ENCODE measurements around the gene GPNMB.
"Not testable (repeated sequence)": the region's sequence is repeated elsewhere in the genome, so short reads cannot be mapped to it uniquely, and the experiment has no call there.

GPNMB gene

DNA sequence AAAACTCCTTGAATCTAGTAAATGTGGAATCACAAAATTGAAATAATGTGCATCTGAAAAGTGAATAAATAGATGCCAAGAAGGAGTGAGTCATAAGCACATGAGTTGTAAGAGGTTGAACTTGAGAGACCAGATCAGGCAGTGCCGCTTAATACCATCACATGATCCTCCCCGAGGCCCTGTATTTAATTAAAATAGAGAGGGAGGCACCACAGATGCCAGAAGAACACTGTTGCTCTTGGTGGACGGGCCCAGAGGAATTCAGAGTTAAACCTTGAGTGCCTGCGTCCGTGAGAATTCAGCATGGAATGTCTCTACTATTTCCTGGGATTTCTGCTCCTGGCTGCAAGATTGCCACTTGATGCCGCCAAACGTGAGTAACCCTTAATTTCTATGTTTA, at the start of gene GPNMB:
Gene GPNMB (plus strand): TSS at position 221 of the 400 bp plus-strand sequence. CDS start 83 bp downstream, at position 304.
- DNase-seq (ENCODE audit: low read depth in 2 of 2): no peak

DNA sequence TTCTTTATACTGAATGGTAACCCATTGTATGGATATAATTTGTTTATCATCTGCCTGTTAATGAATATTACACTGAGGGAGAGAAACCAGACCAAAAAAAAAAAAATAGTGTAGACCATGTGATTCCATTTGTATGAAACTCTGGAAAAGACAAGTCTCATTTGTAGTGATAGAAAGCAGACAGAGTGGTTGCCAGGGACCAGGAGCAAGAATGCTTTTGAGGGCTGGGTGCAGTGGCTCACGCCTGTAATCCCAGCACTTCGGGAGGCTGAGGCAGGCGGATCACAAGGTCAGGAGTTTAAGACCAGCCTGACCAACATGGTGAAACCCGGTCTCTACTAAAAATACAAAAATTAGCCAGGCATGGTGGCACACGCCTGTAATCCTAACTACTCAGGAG, 48.8 kb upstream of the GPNMB start:
- DNase-seq (ENCODE audit: low read depth in 2 of 2): not testable (repeated sequence)

DNA sequence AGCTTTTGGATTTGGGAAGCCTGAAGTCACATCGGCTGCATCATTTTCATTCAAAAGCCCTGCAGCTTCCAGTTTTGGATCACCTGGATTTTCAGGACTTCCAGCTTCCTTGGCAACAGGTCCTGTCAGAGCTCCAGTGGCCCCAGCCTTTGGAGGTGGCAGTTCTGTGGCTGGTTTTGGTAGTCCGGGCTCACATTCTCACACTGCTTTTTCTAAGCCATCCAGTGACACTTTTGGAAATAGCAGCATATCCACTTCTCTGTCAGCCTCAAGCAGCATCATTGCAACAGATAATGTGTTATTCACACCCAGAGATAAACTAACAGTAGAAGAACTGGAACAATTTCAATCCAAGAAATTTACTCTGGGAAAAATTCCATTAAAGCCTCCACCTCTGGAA, 46.2 kb upstream of the GPNMB start:
- DNase-seq (ENCODE audit: low read depth in 2 of 2): no peak

DNA sequence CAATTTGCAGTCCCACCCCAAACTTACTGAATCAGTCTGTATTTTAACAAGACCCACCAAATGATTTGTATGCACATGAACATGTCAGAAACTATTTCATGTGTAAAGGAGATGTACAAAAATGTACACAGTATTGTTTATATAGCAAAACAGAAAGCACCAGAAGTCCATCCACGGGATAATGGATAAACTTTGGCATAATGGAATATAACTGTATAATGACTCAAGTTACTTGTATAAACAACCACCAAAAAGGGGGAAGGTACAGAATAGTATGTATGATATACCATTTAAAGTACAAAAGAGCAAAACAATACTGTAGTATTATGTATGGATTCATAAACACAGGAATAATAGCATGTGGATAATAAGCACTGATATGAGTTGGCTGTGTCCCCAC, 42.3 kb upstream of the GPNMB start:
- no peak for DNase-seq (ENCODE audit: low read depth in 2 of 2)

DNA sequence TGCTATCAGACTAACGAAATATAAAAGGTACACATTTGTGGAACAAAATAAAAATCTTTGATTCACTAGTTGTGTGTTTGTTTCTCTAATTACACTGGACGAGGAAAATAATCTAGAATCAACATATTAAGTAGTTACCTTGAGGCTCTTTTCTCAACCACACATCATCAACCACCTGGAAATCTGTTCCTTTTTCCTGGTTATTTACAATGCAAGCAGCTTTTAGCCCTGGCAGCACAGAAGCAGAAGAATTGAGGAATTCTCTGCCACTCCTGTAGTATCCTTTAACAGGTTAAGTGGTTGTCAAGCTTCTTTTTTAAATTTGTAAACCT, 41.0 kb upstream of the GPNMB start:
- DNase-seq (ENCODE audit: low read depth in 2 of 2): no peak

DNA sequence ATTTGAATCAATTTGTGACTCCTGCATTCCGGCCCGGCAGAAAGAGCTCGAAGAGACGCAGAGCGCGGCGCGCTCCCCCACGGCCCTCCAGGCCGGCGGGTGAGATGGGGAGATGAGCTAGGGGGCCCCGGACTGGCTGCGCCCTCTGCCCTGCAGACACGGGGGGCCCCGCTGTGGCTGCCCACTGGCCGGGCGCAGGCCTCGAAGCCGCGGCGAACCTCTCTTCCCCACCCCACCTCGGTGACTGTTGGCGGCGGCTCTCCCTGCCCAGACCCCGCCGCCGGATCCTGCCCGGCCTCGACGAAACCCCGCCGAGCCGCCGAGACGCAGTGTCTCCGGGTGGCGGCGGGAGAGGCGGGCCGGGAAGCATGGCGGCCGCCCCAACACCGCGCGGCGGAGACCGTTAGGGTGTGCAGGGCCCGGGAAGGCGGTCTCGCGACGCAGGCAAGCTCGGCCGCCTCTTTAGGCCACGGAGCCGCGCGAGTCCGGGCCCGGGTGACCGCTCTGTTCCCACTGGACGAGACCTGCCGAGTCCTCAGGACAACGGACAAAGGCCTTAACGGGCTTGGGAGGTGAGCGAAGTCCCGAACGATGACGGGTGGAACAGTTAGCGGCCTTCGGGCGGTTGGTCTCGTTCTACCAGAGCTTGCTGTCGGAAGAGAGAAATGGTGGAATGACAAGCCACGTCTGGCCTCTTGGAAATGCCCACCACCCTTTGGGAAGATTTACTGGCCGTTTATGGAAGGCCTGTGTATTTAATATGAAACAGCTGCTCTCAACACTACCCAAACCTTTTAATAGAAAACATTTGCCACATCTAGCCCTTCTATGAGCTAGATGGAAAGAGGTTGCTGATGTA, 40.4 kb upstream of the GPNMB start:
- no peak for DNase-seq (ENCODE audit: low read depth in 2 of 2)

DNA sequence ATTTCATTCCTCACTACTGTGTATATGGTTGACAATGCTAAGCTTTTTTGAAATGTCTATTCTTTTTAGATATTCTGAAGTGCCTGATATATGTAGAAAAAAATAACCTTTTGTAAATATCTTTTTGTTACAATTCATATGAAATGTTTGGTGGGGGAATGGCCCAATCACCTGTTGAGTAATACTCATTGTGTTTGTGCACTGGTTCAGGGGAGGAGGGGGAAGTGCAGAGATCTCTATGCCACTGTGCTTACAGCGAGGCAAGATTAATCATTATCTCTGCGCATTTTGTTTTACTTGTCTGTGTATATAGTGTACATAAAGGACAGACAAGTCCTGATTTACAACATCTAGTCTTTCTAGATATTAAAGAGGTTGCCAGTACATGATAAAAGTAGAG, 39.6 kb upstream of the GPNMB start:
- no peak for DNase-seq (ENCODE audit: low read depth in 2 of 2)

DNA sequence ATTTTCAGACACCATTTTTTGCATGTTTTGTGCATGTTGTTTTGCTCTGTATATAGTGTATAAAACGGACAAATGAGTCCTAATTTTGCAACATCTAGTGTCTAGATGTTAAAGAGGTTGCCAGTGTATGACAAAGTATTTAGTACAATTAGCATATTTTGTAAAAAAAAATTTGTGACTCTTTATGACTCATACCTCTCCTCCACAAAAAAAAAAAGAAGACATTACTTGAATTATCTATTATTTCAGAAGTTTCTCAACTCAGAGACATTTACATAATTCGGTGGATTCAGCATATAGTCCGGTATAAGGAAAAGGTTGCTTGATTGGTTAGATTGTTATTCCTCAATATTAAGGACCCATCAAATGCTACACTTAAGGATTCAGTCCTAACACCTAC, 38.7 kb upstream of the GPNMB start:
- DNase-seq (ENCODE audit: low read depth in 2 of 2): no peak

DNA sequence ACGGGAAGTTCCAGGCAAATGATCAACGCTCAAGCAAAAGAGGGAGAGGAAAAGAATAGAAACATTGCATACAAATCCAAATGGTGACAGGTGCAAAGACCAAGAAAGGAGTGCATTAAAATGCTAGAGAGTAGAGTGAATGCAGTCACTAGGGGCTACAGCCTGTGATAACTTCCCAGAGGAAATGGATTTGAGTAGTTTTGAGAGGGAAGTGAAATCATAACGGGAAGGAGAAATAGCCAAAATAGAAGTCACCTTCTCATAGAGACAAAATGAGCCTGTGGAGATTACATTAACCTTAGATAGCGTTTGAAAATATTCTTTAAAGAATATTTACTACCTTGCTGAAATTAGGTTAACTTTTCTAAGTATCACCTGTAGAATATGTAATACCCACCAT, 38.3 kb upstream of the GPNMB start:
- DNase-seq (ENCODE audit: low read depth in 2 of 2): no peak

DNA sequence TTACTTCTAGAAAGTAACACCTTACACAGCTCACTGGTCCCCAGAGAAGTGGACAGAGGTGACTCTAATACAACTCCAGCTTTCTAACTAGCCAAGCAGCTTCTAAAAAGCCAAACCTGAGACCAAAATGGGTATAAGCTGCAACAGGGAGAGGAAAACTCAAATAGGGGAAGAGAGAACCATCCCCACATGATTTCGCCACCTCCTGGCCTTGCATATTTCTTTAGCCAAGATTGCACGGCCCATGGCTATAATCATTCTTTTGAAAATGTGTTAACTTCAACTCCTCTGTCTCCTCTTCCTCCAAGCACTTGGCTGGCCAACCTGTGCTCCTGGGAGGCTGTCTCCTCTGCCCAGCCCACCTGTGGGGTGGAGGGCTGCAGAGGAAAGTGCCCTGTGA, 36.1 kb upstream of the GPNMB start:
- no peak for DNase-seq (ENCODE audit: low read depth in 2 of 2)

DNA sequence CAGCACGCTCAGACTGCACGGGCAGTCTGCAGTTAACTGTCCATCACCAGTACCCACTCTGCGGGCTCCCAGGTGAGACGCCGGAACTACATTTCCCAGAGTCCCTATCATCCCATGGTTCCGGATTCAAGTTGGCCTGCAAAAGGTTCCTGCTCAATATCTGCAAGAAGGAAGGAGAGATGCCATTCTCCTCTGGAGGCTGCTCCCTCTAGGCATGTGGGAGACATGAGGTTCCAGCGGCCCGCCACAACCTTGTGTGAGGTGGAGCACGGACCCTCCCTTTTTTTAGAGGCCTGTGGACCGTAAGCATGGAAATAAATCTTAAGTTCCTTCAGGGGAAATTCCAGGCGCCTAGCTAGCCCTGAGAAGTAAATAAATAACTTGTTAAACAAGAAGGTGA, 35.0 kb upstream of the GPNMB start:
- DNase-seq (ENCODE audit: low read depth in 2 of 2): no peak

DNA sequence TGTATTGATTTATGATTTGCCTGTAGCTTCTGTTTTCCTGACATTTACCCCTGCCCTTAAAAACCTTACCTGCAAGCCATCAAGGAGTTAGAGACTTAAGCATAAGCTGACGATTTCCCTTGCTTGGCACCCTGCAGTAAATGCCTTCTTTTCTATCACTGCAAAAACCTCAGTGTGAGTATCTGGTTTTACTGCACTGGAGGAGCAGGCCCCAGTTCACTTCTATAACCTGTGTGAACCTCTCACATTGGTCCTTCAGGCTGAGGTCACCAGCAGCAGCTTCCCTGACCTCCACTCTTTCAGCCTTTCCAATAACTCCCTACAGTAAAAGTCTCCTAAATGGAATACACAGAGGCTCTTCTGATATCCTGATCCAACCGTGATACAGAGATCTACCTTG, 34.2 kb upstream of the GPNMB start:
- no peak for DNase-seq (ENCODE audit: low read depth in 2 of 2)

DNA sequence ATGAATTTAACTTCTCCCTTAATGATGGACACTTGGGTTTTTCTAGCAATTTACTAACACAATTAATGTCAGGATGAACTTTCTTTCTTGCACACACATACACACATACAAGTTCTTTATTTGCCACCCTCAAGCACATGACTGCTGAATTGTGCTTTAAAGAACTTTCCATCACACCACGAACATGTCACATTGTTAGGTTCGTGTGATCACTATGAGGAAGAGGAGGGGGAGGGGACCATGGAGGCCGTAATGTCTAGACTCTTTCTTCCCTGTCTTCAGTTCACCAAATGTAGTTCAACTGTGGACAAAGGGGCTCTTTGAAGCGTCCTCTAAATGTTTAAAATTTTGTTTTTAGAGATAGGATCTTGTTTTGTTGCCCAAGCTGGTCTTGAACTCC, 33.7 kb upstream of the GPNMB start:
- DNase-seq (ENCODE audit: low read depth in 2 of 2): no peak

DNA sequence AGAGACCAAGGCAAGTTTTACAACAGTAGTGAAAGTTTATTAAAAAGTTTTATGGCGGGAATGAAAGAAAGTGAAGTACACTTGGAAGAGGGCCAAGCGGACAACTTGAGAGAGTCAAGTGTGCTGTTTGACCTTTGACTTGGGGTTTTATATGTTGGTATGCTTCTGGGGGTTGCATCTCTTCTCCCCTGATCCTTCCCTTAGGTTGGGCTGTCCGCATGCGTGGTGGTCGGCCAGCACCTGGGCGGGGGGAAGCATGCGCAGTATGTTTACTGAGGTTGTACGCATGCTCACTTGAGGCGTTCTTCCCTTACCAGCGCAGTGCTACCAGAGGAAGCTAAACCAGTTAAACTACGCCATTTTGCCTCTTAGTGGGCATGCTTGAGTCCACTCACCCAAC, 32.8 kb upstream of the GPNMB start:
- DNase-seq (ENCODE audit: low read depth in 2 of 2): no peak

DNA sequence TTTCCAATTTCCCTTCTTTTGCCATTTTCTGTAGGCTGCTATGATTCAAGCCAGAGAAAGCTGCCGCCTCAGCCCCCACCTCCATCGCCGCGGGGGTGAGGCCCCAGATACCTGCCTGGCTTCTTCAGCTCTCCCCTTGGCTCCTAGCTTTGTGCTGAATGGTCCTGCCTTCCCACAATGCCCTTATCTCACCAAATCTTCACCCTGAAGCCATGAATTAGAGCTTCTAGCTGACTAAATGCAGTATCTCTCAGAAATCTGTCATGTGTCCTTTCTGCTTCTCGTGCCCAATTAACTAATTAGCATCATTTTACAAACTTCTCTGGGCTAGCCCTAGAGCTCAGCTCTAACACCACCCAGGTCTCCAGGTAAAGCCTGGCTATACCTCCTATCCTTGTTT, 32.2 kb upstream of the GPNMB start:
- no peak for DNase-seq (ENCODE audit: low read depth in 2 of 2)

DNA sequence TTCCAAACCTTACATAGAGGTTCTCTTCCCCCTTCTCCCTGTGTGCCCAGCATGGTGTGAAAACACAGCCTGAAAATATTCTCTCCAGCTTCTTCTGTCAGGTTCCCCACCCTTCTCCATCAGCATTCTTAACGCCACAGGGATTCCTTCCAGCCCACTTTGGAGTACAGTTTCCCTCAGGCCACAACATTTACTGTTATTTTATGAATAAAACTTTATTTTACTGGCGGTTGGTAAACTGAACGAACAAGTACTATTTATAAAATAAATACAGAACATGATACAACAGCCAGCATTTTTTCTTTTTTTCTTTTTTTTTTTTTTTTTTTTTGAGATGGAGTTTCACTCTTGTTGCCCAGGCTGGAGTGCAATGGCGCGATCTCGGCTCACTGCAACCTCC, 31.6 kb upstream of the GPNMB start:
- DNase-seq (ENCODE audit: low read depth in 2 of 2): no peak

DNA sequence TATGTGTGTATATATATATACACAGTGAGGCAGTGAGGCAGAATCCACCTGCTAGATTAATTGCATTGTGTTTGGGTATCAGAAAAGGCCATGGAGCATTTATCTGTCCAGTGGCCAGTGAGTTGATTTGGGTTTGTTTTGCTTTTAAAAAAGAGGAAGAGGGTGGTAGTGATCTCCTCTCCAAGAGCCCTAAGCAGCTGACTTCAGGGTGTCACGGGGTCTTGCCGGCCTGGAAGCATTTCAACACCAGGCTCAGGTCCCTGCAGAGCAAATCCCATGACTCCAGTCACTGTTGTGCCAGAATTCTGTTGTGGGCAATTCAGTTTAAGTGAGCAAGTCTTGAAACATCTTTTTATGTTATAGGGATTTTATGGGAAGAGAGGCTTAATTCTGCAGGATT, 30.6 kb upstream of the GPNMB start:
- no peak for DNase-seq (ENCODE audit: low read depth in 2 of 2)

DNA sequence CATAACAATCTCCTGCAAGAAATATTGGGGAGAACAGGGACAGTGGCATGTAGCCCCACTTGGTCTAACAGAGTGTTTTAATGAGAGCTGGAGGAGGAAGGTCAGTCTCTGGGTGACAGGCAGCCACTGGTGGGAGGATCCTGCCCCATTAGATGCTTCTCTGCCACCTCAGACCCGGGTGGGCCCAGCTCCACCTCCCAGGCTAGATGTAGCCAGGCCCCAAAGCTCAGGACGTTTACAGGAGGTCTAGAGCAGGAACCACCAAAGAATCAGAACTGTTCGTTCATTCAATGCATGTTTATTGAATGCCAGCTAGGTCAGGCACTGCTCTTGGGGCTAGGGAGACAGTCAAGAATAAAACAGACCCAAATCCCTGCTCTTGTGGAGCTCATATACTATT, 28.4 kb upstream of the GPNMB start:
- DNase-seq (ENCODE audit: low read depth in 2 of 2): no peak

DNA sequence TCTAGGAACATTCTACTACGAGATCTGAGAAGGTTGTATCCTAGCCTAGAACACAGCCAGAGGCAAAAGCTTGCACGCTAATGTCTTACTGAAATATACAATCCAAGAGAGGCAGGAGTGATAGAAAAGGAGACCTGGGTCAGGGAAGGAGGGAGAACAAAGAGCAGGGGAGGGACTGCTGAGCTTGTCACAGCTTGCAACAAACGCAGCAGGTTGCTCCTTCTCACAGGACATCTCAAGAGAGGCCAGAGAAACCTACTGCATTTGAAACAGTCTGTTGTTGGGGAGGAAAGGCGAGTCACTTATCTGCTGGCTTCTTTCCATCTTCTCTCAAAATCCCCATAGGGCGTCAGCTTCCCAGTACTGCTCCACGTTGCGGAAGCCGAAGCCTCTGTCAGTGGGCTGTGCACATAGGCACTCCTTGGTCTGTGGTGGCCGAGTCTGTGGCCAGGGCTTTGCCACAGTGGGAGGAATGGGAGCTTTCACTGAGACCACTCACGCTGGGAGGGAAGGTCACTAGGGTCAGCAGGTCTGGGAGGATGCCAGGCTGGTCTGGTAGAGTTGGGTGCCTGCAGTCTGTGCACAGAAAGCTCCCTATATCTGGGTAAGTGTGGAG, 25.8 kb upstream of the GPNMB start:
- no peak for DNase-seq (ENCODE audit: low read depth in 2 of 2)

DNA sequence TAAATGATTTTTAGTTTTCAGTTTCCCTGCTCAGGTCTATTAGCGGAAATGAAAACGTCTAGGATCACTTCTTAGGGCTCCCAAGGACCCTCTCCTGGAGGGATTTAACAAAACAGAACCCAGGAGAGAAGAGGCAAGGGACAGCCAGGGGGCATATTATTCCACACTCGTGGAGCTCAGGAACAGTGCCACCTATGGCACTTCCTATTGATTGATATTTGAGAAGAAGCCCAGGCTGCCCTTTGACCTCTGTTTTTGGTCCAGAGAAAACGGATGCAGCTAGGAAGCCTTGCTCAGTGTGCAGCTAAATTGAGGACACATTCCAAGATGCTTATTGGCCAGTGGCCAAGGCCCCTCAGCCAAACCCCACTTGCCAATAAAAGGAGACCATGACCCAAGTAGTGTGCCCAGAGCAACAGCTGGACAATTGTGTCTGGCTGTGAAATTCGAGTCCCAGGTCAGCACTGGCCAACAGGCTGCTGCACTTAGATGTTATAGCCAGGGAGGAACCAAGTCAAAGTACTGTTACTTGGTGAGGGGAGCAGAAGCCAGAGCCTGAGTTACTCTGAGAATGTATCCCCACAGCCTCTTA, 24.0 kb upstream of the GPNMB start:
- DNase-seq (ENCODE audit: low read depth in 2 of 2): no peak

DNA sequence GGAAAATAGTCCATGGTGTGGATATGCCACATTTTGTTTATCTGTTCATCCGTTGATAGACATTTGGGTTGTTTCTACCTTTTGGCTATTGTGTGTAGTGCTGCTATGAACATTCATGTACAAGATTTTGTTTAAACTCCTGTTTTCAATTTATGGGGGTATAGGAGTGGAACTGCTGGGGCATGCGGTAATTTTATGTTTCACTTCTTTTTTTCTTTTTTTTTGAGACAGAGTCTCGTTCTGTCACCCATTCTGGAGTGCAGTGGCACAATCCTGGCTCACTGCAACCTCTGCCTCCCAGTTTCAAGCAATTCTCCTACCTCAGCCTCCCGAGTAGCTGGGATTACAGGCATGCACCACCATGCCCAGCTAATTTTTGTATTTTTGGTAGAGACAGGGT, 22.2 kb upstream of the GPNMB start:
- DNase-seq (ENCODE audit: low read depth in 2 of 2): not testable (repeated sequence)

DNA sequence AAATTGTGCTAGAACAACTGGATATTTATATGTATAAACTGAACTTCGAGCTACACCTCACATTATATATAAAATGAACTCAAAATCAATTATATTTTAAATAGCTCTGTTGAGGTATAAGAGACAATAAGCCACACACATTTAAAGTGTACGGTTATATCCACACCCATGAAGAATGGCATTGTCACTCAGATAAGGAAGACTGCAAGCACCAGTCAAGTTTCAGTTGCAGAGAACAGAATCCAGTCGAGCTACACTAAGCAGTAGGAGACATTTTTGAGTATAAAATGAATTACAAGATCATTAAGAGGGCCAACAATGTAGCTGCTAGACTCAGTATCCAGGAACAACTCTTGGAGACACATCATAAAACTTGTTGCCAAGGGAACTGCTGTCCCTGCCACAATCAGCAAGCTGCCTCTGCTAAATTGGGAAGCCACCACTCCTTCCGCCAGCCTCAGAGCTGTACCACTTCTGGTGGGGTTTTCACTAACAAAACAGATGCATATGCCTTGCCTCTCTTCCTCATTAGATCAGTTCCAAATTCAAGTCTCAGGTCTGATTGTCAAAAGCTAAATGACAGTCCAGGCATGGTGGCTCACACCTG, 19.6 kb upstream of the GPNMB start:
- no peak for DNase-seq (ENCODE audit: low read depth in 2 of 2)

DNA sequence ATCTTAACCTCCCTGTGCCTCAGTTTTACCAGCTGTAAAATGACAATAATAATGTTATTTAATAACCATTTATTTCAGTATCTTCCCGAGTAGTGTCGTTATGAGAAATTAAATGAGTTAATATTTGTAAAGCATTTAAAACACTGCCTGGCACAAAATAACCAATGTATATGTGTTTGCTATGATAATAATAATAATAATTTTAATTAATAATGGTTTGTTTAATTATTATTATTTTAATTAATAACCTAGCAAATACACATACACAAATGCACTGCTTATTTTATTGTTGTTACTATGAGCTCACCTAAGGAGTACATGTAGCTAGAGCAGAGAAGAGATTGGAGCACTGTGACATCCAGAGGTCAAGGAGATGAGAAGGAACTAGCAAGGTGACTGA, 18.2 kb upstream of the GPNMB start:
- DNase-seq (ENCODE audit: low read depth in 2 of 2): no peak
